DND-41 (cell line): ENCODE data around the gene LHX4.

Source experiments
- ATAC-seq: fragments of 200-7000 bp; cut with Tn5 transposase; 3 replicates; pipeline ENCODE4 v1.9.1; 2021; ENCODE audit warnings: low read depth; ENCODE audit not compliant: insufficient read depth
- DNase-seq: peaks from one replicate; pipeline ENCODE4 v3.0.0-alpha.2; 2020
- H2AFZ ChIP-seq: 2 replicates; pipeline ENCODE4 v1.6.0; 2012; ENCODE audit warnings: low read depth, low read length
- H3K27ac ChIP-seq: 2 replicates; pipeline ENCODE4 v1.5.1; 2012; ENCODE audit warnings: low read length, inconsistent platforms
- H3K27me3 ChIP-seq: fragments of 200-600 bp; sonication (generic); 2 replicates; pipeline ENCODE4 v1.6.0; 2012; ENCODE audit warnings: low read length, mild to moderate bottlenecking, inconsistent platforms; ENCODE audit not compliant: insufficient read depth, poor library complexity
- H3K36me3 ChIP-seq: 2 replicates; pipeline ENCODE4 v1.5.1; 2012; ENCODE audit warnings: low read length, inconsistent platforms; ENCODE audit not compliant: insufficient read depth
- H3K4me1 ChIP-seq: 2 replicates; pipeline ENCODE4 v1.5.1; 2012; ENCODE audit warnings: mild to moderate bottlenecking, low read length; ENCODE audit not compliant: insufficient read depth
- H3K4me2 ChIP-seq: 2 replicates; pipeline ENCODE4 v1.6.0; 2012; ENCODE audit warnings: mild to moderate bottlenecking, moderate library complexity, low read length, inconsistent platforms; ENCODE audit not compliant: insufficient read depth
- H3K4me3 ChIP-seq, 2 experiments: fragments of 200-600 bp in 1 of 2; shearing (Covaris generic) in 1 of 2; 2 replicates each; pipeline ENCODE4 v1.5.1; 2012 to 2016; ENCODE audit warnings: inconsistent platforms in 2 of 2, low read length in 2 of 2, mild to moderate bottlenecking in 2 of 2, low read depth in 1 of 2, moderate library complexity in 1 of 2
- H3K79me2 ChIP-seq: 2 replicates; pipeline ENCODE4 v1.6.0; 2012; ENCODE audit warnings: low read length, inconsistent platforms; ENCODE audit not compliant: insufficient read depth
- H3K9ac ChIP-seq: 2 replicates; pipeline ENCODE4 v1.6.0; 2012; ENCODE audit warnings: low read depth, mild to moderate bottlenecking, inconsistent platforms, low read length, moderate library complexity
- H3K9me3 ChIP-seq: 2 replicates; pipeline ENCODE4 v1.5.1; 2012; ENCODE audit warnings: low read length, moderate library complexity, mild to moderate bottlenecking, inconsistent platforms; ENCODE audit not compliant: insufficient read depth, severe bottlenecking
- H4K20me1 ChIP-seq: 2 replicates; pipeline ENCODE4 v1.6.0; 2012; ENCODE audit warnings: low read length; ENCODE audit not compliant: insufficient read depth
- CTCF ChIP-seq: IDR thresholded peaks from 2 replicates; pipeline ENCODE4 v1.5.1; 2012; ENCODE audit warnings: borderline replicate concordance, low read length, moderate library complexity, mild to moderate bottlenecking; ENCODE audit not compliant: poor library complexity, severe bottlenecking; ENCODE audit errors: extremely low read depth
- EZH2 ChIP-seq: IDR thresholded peaks from 3 replicates; pipeline ENCODE4 v1.6.1; 2012; ENCODE audit warnings: borderline replicate concordance, low read depth, mild to moderate bottlenecking, moderate library complexity, low read length, inconsistent platforms; ENCODE audit not compliant: severe bottlenecking

LHX4 gene

DNA sequence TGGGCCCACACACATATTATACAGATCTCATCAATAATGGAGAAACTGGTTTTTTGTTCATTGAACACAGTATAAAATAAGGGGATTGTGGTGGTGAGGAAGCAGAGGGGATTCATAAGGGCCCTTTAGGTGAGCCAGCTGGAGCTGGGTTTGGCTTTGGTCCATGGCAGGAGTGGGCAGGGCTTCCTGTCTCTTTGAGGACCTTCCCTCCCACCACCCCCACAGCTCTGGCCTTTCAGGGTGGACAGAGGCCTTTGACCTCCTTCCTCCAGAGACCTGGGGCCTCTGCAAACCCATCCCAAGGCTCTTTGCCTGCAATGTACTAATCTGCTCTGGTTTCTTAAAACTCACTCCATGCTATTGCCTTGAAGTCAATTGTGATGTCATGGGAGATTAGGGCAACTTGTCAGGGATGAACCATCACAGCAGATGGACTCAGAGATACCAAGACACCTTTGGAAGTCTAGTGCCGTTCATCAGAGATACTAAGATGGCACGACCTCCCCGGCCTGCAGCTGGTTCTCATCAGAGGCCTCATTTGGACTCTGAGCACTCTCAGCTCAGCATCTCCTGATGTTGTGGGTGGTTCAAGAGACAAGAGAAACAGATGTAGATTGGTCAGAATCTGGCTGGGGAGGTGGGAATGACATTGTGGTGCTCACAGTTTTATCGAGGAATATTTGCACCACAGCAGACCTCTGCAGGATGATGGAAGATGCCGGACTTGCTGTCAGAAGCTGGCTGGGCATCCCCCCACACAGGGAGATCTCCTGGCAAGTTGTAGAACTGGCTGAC lies 37.9 kb downstream of the LHX4 start:
- TF ChIP-seq CTCF (no peak), EZH2 (no peak)
- Histone ChIP-seq H3K9ac (no peak overlapping the region), H4K20me1 (no peaks in the 10 kb centered on the region), H3K27me3 (no peaks in the 10 kb centered on the region), H3K4me1 (no peaks in the 10 kb centered on the region), H3K9me3 (no peaks in the 10 kb centered on the region), H3K4me3 (no peak overlapping the region), H3K36me3 (no peaks in the 10 kb centered on the region), H3K27ac (no peak overlapping the region), H2AFZ (no peak overlapping the region), H3K79me2 (no peaks in the 10 kb centered on the region), H3K4me2 (no peak overlapping the region)
- DNase-seq (no peak), ATAC-seq (no peak)

DNA sequence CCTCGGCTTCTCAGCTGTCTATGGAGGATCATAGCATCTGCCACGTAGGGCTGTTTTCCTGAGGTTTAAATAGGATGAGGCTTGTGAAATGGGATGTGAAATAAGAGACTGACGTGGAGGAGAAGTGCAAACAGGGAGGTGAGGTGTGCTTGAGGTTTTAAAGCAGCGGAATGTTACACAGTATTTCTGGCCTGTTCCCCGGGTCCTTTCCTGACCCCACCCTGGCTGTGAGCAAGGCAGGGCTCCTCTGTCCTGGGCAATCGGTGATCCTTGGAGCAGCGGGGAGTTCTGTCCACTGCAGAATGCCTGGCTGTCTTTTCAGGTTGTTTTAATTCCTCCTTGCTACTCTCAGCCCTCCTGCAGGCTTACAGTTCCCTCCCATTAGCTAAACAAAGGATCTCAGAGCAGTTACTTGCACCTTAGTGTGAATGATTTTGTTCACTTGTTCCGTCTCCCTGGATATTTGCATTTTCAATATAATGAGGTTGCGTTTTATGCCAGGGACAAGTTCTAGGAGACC lies 38.6 kb downstream of the LHX4 start:
- Histone ChIP-seq H3K36me3 (peaks cover 2% of the 10 kb centered on the region; the same call in 1 of the 2 replicates), H3K79me2 (no peaks in the 10 kb centered on the region), H2AFZ (no peak overlapping the region), H3K4me2 (no peak overlapping the region), H3K9me3 (no peaks in the 10 kb centered on the region), H3K9ac (no peak overlapping the region), H4K20me1 (no peaks in the 10 kb centered on the region), H3K4me3 (no peak overlapping the region), H3K27me3 (no peaks in the 10 kb centered on the region), H3K27ac (no peak overlapping the region), H3K4me1 (no peaks in the 10 kb centered on the region)
- no peak for ATAC-seq
- no peak for DNase-seq
- TF ChIP-seq EZH2 (no peak), CTCF (no peak)

DNA sequence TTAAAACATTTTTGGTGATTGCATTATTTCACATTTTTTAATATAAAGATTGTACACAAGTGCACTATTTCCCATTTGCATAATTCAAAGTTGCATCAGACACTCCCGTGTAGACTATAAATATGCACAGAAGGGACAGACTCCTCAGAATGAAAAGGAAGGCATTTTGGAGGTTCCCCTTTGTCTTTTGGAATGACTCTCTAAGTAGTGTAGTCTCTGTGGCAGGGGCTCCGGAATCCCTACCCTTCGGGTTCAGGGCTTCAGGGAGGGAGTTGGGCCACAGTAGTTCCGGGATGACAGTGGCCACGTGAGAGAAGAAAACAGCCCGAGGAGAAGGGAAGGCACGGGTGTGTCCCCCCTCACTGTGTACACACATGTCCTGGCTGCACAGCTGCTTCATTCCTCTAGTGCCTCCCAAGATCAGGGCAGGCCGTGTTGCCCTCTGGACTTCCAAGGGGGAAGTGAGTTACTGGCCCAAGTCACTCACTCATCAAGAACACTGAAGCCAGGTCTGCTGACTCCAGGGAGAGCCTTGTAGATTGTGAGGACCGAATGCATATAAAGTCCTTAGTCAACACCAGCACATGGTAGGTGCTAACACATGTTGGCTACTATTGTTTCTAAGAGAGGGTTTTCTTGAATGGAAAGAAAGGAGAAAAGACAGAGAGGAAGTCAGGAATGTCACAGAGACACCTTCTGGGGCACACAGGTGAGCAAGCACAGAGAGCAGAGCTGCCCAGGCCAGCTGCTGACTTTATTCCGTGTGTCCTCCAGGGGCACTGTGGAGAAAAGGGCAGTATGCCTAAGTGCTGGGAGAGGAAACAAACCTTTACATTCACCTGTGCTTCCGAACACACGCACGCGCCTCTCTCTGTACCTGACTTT lies 39.8 kb downstream of the LHX4 start:
- H3K27ac ChIP-seq: no peak overlapping the region
- no peak overlapping the region for H3K4me3 ChIP-seq
- no peaks in the 10 kb centered on the region for H4K20me1 ChIP-seq
- H3K9me3 ChIP-seq: no peaks in the 10 kb centered on the region
- TF ChIP-seq EZH2 (no peak), CTCF (peak; percentile 40)
- no peak overlapping the region for H3K4me2 ChIP-seq
- H3K9ac ChIP-seq: no peak overlapping the region
- ATAC-seq (no peak), DNase-seq (no peak)
- no peak overlapping the region for H2AFZ ChIP-seq
- H3K27me3 ChIP-seq: no peaks in the 10 kb centered on the region
- H3K36me3 ChIP-seq: peaks cover 14% of the 10 kb centered on the region; the same call in 1 of the 2 replicates
- no peaks in the 10 kb centered on the region for H3K79me2 ChIP-seq
- H3K4me1 ChIP-seq: no peaks in the 10 kb centered on the region
